Heart right ventricle (tissue), 16 donors: ENCODE measurements around the gene SPACA4. TPM values are rescaled to one million over a fixed set of nuclear protein-coding genes. Genes with fewer than 3 reads are reported as not detected.

Experiments used
- ATAC-seq, 8 donors: fragments of 200-7000 bp; cut with Tn5 transposase; one replicate each; pipeline ENCODE4 v1.9.1; 2020; ENCODE audit warnings: mild to moderate bottlenecking in 8 of 8, moderate library complexity in 8 of 8, moderate number of reproducible peaks in 1 of 8
- DNase-seq, 2 donors: peaks; one replicate each; pipeline ENCODE4 v3.0.0-alpha.2; 2020
- H3K27ac ChIP-seq, 10 donors: fragments of 200-600 bp; sonication (generic) in 2 of 10; one replicate each; pipeline versions ENCODE4 v1.5.0 to v1.8.0; 2020 to 2022; ENCODE audit warnings: mild to moderate bottlenecking in 3 of 10
- H3K27me3 ChIP-seq, 7 donors: fragments of 200-600 bp; one replicate each; pipeline ENCODE4 v1.8.0; 2021 to 2022; ENCODE audit warnings: mild to moderate bottlenecking in 2 of 7
- H3K36me3 ChIP-seq, 9 donors: fragments of 200-600 bp; sonication (generic) in 1 of 9; one replicate each; pipeline versions ENCODE4 v1.5.0 to v1.8.0; 2020 to 2022; ENCODE audit warnings: mild to moderate bottlenecking in 2 of 9
- H3K4me1 ChIP-seq, 9 donors: fragments of 200-600 bp; sonication (generic) in 1 of 9; one replicate each; pipeline versions ENCODE4 v1.5.0 to v1.8.0; 2020 to 2022; ENCODE audit warnings: mild to moderate bottlenecking in 4 of 9
- H3K4me3 ChIP-seq, 10 donors: fragments of 200-600 bp; sonication (generic) in 2 of 10; one replicate each; pipeline versions ENCODE4 v1.5.0 to v1.8.0; 2020 to 2022; ENCODE audit warnings: mild to moderate bottlenecking in 7 of 10, moderate library complexity in 2 of 10
- H3K9me3 ChIP-seq, 11 donors: fragments of 200-600 bp in 10 of 11; sonication (generic) in 2 of 11; one replicate each; pipeline versions ENCODE4 v1.5.0 to v1.8.0; 2013 to 2022; ENCODE audit warnings: mild to moderate bottlenecking in 2 of 11, control low read depth in 1 of 11, moderate library complexity in 1 of 11
- WGBS, 2 donors: extraction: QIAGEN DNeasy Blood & Tissue Kit; methylation state at CpG; one replicate each; pipeline ENCODE4 v1.1.7; 2013; ENCODE audit warnings: inconsistent platforms in 1 of 2; 5-methylcytosine and 5-hydroxymethylcytosine counted together
- intact Hi-C, 10 donors: fragments of 100-400 bp; cut with DNase I; formaldehyde crosslinking; loops; one replicate each; pipeline versions ENCODE4 v1.11.1 to v1.14.2; 2022
- polyA plus RNA-seq, 2 donors: library from polyadenylated mRNA; stranded (reverse); fragments of 200-250 nt; gene quantifications; one replicate each; pipeline ENCODE4 v1.2.3, GENCODE V29; 2013
- total RNA-seq, 10 donors: library from RNA; stranded (reverse); fragmentation: NEBNext Ultra II Directional in 3 of 10; extraction: Animal tissue kit (Norgen Biotek cat#: 25700) in 3 of 10; gene quantifications; one replicate each; pipeline versions ENCODE4 v1.2.1 to v1.2.4, GENCODE V29; 2021 to 2023
- TF ChIP-seq, protein P1 (sequence below), 9 donors: fragments of 200-600 bp; sonication (generic) in 2 of 9; IDR thresholded peaks; one replicate each; pipeline versions ENCODE4 v1.5.0 to v1.8.0; 2021 to 2022; ENCODE audit warnings: antibody characterized with exemption in 9 of 9, mild to moderate bottlenecking in 5 of 9, moderate library complexity in 1 of 9
- donor health status: Arrhythmogenic right ventricular cardiomyopathy.
- donor health status: ischemic (EF 13 %, LVEDD 7.1; RV severe dilation, severe dysfunction).
- donor health status: healthy with polysubstance abuse.
- donor health status: DM: no; HTN: yes; CAD: no.
- donor health status: DM: no; HTN: no; CAD: no.
- donor health status: ischemic (EF 25% LVEDD 6.9; RV normal size, moderate dysfunction).
- donor health status: ischemic (EF 25% LVEDD 5.7; RV mildly dilated, moderate dysfunction).
- donor health status: healthy.
- donor health status: DM: yes; HTN: yes; CAD: no.
- donor health status: Ischemic cardiomyopathy.
- donor health status: ischemic (EF 35%, LVEDD 5.7; RV mildly dilated, moderate dysfunction).
- donor health status: nonischemic (EF 11% LVEDD 7.7; RV severe dilation, severe dysfunction).
- donor health status: DM: yes; HTN: yes; CAD: no.
- donor health status: PGD.
- donor health status: ischemic (EF 29% LVEDD 5.4; RV normal size, mild dysfunction).
- donor health status: nonischemic (EF 23%, LVEDD 6.1; RV moderate dilation, normal function).

The SPACA4 gene
- total and polyA plus RNA-seq, 12 donors = not detected

DNA sequence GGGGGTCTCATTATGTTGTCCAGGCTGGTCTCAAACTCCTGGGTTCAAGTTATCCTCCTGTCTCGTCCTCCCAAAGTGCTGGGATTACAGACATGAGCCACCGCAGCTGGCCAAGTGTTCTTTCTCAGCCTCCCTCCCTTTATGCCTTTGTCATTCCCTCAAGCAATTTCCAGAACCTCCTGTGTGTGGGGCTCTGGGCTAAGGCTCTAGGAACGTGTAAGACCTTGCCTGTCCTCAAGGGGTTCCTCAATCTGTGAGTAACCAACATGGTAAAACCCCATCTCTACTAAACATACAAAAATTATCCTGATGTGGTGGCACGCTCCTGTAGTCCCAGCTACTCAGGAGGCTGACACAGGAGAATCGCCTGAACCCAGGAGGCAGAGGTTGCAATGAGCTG, 15.5 kb upstream of the SPACA4 start:
- ATAC-seq (no peak), DNase-seq (no peak)
- no peaks in the 10 kb centered on the region for H3K36me3 ChIP-seq
- peaks cover 0 to 11% (median 4%) of the 10 kb centered on the region in 9 donors for H3K4me1 ChIP-seq
- WGBS, 2 donors = 82 to 83% methylated on average over 5 of the region's 5 CpGs
- H3K27ac ChIP-seq = no peak overlapping the region
- intact Hi-C loops = no loop called here
- no peaks in the 10 kb centered on the region for H3K27me3 ChIP-seq
- H3K4me3 ChIP-seq = no peak overlapping the region
- H3K9me3 ChIP-seq = no peaks in the 10 kb centered on the region
- TF ChIP-seq, protein P1, sequence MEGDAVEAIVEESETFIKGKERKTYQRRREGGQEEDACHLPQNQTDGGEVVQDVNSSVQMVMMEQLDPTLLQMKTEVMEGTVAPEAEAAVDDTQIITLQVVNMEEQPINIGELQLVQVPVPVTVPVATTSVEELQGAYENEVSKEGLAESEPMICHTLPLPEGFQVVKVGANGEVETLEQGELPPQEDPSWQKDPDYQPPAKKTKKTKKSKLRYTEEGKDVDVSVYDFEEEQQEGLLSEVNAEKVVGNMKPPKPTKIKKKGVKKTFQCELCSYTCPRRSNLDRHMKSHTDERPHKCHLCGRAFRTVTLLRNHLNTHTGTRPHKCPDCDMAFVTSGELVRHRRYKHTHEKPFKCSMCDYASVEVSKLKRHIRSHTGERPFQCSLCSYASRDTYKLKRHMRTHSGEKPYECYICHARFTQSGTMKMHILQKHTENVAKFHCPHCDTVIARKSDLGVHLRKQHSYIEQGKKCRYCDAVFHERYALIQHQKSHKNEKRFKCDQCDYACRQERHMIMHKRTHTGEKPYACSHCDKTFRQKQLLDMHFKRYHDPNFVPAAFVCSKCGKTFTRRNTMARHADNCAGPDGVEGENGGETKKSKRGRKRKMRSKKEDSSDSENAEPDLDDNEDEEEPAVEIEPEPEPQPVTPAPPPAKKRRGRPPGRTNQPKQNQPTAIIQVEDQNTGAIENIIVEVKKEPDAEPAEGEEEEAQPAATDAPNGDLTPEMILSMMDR (IDR thresholded peaks at IDR 0.05) = no peak

DNA sequence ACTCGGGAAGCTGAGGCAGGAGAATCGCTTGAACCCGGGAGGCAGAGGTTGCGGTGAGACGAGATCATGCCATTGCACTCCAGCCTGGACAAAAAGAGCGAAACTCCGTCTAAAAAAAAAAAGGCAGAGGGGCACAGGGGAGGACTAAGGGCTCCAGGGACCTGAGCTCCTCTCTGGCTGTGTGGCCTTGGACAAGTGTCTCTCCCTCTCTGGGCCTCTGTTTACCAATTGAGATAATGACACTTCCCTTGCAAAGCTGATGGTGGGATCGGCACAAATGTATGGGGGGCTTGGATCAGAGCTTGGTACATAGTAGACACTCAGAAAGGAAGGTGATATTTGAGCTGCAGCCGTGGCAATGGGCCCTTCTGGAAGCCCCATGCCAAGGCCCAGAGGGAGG, 11.4 kb upstream of the SPACA4 start:
- no peak for DNase-seq
- intact Hi-C loops = no loop called here
- H3K36me3 ChIP-seq = no peaks in the 10 kb centered on the region
- H3K27ac ChIP-seq = no peak overlapping the region
- H3K4me1 ChIP-seq = no peaks in the 10 kb centered on the region
- TF ChIP-seq, protein P1 (IDR thresholded peaks at IDR 0.05) = no peak
- WGBS, 2 donors = 85% methylated on average over 9 of the region's 9 CpGs
- no peak overlapping the region for H3K4me3 ChIP-seq
- peaks cover 0 to 4% (median 0%) of the 10 kb centered on the region in 7 donors for H3K27me3 ChIP-seq
- ATAC-seq = no peak
- no peaks in the 10 kb centered on the region for H3K9me3 ChIP-seq

DNA sequence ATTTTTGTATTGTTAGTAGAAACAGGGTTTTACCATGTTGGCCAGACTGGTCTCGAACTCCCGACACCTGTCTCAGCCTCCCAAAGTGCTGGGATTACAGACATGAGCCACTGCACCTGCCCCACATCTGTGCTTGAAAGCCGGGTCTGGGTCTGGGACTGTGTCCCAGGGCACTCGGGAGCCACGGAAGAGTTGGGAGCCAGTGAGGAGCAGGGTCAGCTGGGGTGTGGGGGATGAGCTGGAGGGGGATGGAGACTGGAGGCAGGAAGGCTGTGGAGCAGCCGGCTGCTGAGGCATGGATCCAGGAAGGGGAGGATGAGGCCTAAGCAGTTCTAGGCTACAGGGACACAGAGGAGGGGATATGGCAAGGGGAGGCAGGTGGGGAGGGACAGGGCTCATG, 10.7 kb upstream of the SPACA4 start:
- no peak for ATAC-seq
- WGBS, 2 donors = 68% methylated on average over 6 of the region's 6 CpGs

DNA sequence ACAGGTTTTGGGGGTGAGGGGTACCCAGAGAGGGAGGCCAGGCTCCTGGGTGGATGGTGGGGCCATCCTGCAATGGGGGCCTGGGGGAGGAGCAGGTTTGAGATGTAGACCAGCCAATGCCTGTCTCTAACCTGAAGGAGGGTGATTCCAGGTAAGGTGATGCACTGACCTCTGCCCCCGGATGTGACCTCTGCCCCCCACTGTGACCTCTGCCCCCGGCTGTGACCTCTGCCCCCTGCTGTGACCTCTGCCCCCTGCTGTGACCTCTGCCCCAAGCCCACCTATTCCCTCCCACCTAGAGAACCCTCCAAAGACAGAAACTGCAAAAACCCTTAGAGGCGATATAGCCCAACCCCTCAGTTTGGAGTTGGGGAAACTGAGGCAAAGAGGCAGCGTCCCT, 10.3 kb upstream of the SPACA4 start:
- Histone ChIP-seq H3K36me3 (no peaks in the 10 kb centered on the region), H3K9me3 (no peaks in the 10 kb centered on the region), H3K4me3 (no peak overlapping the region), H3K27me3 (peaks cover 0 to 10% (median 0%) of the 10 kb centered on the region in 7 donors), H3K4me1 (no peaks in the 10 kb centered on the region), H3K27ac (no peak overlapping the region)
- intact Hi-C loops = no loop called here
- ATAC-seq (peak in 1 of 8 donors; percentile 12), DNase-seq (no peak)
- TF ChIP-seq, protein P1 (IDR thresholded peaks at IDR 0.05) = no peak
- 80 to 86% methylated on average over 4 of the region's 4 CpGs for WGBS, 2 donors

More for the DNA sequence above, 10.7 kb upstream of the SPACA4 start:
- H3K4me1 ChIP-seq = no peaks in the 10 kb centered on the region
- no peaks in the 10 kb centered on the region for H3K9me3 ChIP-seq
- DNase-seq = no peak
- H3K27me3 ChIP-seq = peaks cover 0 to 6% (median 0%) of the 10 kb centered on the region in 7 donors
- H3K36me3 ChIP-seq = no peaks in the 10 kb centered on the region
- TF ChIP-seq, protein P1 (IDR thresholded peaks at IDR 0.05) = no peak
- no peak overlapping the region for H3K27ac ChIP-seq
- intact Hi-C loops = no loop called here
- H3K4me3 ChIP-seq = no peak overlapping the region
